Smooth muscle cell (in vitro differentiated cells): Measurements from ENCODE around the gene PFDN5. TPM values are rescaled to one million over a fixed set of nuclear protein-coding genes. Genes with fewer than 3 reads are reported as not detected.

Source experiments
- DNase-seq: peaks from one replicate; lab custom pipeline; 2025; ENCODE audit not compliant: unreplicated experiment; lab: John Stamatoyannopoulos, UW
- H2AFZ ChIP-seq: fragments of 200-600 bp; sonication (generic); 2 replicates; pipeline ENCODE4 v1.6.0; 2016; ENCODE audit warnings: antibody characterized with exemption, low read depth, mild to moderate bottlenecking
- H3F3A ChIP-seq: fragments of 200-600 bp; sonication (generic); 2 replicates; pipeline ENCODE4 v1.6.0; 2017; ENCODE audit warnings: antibody characterized with exemption, low read depth
- H3K27ac ChIP-seq: fragments of 200-600 bp; sonication (generic); 2 replicates; pipeline ENCODE4 v1.5.1; 2016; ENCODE audit warnings: low read depth, mild to moderate bottlenecking
- H3K27me3 ChIP-seq: fragments of 200-600 bp; sonication (generic); 2 replicates; pipeline ENCODE4 v1.6.1; 2016; ENCODE audit warnings: low read depth, mild to moderate bottlenecking
- H3K36me3 ChIP-seq: fragments of 200-600 bp; sonication (generic); 2 replicates; pipeline ENCODE4 v1.5.1; 2016; ENCODE audit warnings: low read depth
- H3K4me1 ChIP-seq: fragments of 200-600 bp; sonication (generic); 2 replicates; pipeline ENCODE4 v1.5.1; 2016; ENCODE audit warnings: low read depth
- H3K4me2 ChIP-seq: fragments of 200-600 bp; sonication (generic); 2 replicates; pipeline ENCODE4 v1.6.0; 2016; ENCODE audit warnings: mild to moderate bottlenecking
- H3K4me3 ChIP-seq: fragments of 200-600 bp; sonication (generic); 2 replicates; pipeline ENCODE4 v1.5.1; 2016; ENCODE audit warnings: mild to moderate bottlenecking
- H3K79me2 ChIP-seq: fragments of 200-600 bp; sonication (generic); 2 replicates; pipeline ENCODE4 v1.6.0; 2016; ENCODE audit warnings: low read depth, mild to moderate bottlenecking
- H3K9ac ChIP-seq: fragments of 200-600 bp; sonication (generic); 2 replicates; pipeline ENCODE4 v1.6.0; 2016; ENCODE audit warnings: low read depth
- H3K9me3 ChIP-seq: fragments of 200-600 bp; sonication (generic); replicated peaks from 2 replicates; pipeline ENCODE4 v1.5.1; 2016; ENCODE audit warnings: low read depth
- H4K20me1 ChIP-seq: fragments of 200-600 bp; sonication (generic); 2 replicates; pipeline ENCODE4 v1.6.0; 2016; ENCODE audit warnings: low read depth
- WGBS: methylation state at CpG from one replicate; pipeline ENCODE4 v1.1.7; 2016; ENCODE audit warnings: low lambda C conversion rate; 5-methylcytosine and 5-hydroxymethylcytosine counted together
- polyA plus RNA-seq: library from polyadenylated mRNA; unstranded; fragments of >200 nt; fragmentation: Nextera tagmentation; extraction: Ambion mirVana; gene quantifications from 2 replicates; pipeline ENCODE4 v1.2.1, GENCODE V29; 2016
- total RNA-seq: library from RNA; depleted of rRNA; stranded (reverse); fragments of >200 nt; gene quantifications from 2 replicates; pipeline ENCODE4 v1.2.3, GENCODE V29; 2014
- TF ChIP-seq, protein P1 (sequence below): fragments of 200-600 bp; sonication (generic); IDR thresholded peaks from 2 replicates; pipeline ENCODE4 v1.5.1; 2017; ENCODE audit warnings: borderline replicate concordance, mild to moderate bottlenecking, antibody characterized with exemption; ENCODE audit not compliant: insufficient read depth, poor library complexity, severe bottlenecking

Gene PFDN5
- total and polyA plus RNA-seq, 2 experiments from 2014 or later, result 416 to 523 TPM

DNA sequence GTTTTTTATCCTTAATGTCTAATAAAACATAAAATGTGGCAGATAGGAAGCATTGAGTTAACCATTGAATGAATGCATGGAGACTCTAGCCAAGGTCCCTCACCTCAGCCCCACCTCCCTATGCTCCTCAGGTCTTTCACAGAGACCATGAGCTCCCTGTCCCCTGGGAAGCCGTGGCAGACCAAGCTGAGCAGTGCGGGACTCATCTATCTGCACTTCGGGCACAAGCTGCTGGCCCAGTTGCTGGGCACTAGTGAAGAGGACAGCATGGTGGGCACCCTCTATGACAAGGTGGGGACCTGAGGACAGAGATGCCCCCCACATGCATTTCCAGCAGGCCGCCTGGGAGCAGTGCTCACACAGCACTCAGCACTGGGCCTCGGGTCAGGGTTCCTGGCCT, 7.6 kb downstream of the PFDN5 start:
- H3K9me3 ChIP-seq, result no peaks in the 10 kb centered on the region
- H3K36me3 ChIP-seq, result no peaks in the 10 kb centered on the region
- H4K20me1 ChIP-seq, result no peaks in the 10 kb centered on the region
- H3K79me2 ChIP-seq, result peaks cover 26% of the 10 kb centered on the region
- H3K4me3 ChIP-seq, result no peak overlapping the region
- H3K9ac ChIP-seq, result no peak overlapping the region
- H2AFZ ChIP-seq, result no peak overlapping the region
- 94% methylated on average over 5 of the region's 5 CpGs for WGBS
- H3F3A ChIP-seq, result peaks cover 14% of the 10 kb centered on the region
- DNase-seq, result no peak
- no peak overlapping the region for H3K27ac ChIP-seq
- peaks cover 15% of the 10 kb centered on the region for H3K4me1 ChIP-seq
- no peaks in the 10 kb centered on the region for H3K27me3 ChIP-seq
- TF ChIP-seq, protein P1, sequence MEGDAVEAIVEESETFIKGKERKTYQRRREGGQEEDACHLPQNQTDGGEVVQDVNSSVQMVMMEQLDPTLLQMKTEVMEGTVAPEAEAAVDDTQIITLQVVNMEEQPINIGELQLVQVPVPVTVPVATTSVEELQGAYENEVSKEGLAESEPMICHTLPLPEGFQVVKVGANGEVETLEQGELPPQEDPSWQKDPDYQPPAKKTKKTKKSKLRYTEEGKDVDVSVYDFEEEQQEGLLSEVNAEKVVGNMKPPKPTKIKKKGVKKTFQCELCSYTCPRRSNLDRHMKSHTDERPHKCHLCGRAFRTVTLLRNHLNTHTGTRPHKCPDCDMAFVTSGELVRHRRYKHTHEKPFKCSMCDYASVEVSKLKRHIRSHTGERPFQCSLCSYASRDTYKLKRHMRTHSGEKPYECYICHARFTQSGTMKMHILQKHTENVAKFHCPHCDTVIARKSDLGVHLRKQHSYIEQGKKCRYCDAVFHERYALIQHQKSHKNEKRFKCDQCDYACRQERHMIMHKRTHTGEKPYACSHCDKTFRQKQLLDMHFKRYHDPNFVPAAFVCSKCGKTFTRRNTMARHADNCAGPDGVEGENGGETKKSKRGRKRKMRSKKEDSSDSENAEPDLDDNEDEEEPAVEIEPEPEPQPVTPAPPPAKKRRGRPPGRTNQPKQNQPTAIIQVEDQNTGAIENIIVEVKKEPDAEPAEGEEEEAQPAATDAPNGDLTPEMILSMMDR, result no peak
- H3K4me2 ChIP-seq, result no peak overlapping the region

DNA sequence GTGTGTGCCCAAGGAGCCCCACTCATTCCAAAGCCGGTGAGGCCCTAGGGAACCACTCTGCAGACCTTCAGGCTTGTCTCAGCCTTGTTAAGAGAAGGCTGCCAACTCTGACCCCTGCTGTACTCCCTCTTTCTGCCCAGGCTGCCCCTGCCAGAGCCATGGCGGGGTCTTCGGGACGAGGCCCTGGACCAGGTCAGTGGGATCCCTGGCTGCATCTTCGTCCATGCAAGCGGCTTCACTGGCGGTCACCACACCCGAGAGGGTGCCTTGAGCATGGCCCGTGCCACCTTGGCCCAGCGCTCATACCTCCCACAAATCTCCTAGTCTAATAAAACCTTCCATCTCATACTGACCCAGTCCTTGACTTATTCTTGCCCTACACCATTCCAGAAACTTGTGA, 11.5 kb downstream of the PFDN5 start:
- Histone ChIP-seq H3K9me3 (no peaks in the 10 kb centered on the region), H3K27me3 (no peaks in the 10 kb centered on the region), H3F3A (no peaks in the 10 kb centered on the region), H3K4me1 (no peaks in the 10 kb centered on the region), H2AFZ (no peak overlapping the region), H3K9ac (no peak overlapping the region), H3K4me3 (no peak overlapping the region), H4K20me1 (no peaks in the 10 kb centered on the region), H3K4me2 (no peak overlapping the region), H3K79me2 (peaks cover 2% of the 10 kb centered on the region), H3K27ac (no peak overlapping the region), H3K36me3 (no peaks in the 10 kb centered on the region)
- TF ChIP-seq, protein P1, result no peak
- WGBS, result 98% methylated on average over 10 of the region's 10 CpGs
- DNase-seq, result no peak

DNA sequence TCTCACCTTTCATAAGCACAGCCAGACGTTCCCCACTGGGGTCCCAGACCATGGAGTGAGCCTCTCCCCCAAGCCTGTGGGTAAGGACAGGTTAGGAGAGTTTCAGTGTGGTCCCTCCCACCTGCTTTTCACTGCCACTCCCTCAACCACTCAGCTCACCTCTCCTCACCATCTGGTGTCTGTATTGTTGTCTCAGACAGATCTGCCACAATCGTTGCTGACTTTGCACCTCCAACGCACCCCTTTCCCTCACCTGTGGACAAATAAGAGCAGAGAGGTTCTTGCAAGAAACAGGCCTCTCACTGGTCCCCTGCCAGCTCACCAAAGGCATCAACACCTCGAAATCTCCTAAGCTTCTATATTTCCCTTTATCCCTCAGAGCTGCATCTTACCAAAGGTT, 12.9 kb downstream of the PFDN5 start:
- H3K9me3 ChIP-seq, result no peaks in the 10 kb centered on the region
- no peak overlapping the region for H3K4me3 ChIP-seq
- H3K36me3 ChIP-seq, result no peaks in the 10 kb centered on the region
- H3K79me2 ChIP-seq, result no peaks in the 10 kb centered on the region
- TF ChIP-seq, protein P1, result no peak
- H4K20me1 ChIP-seq, result no peaks in the 10 kb centered on the region
- WGBS, result 91% methylated on average over 4 of the region's 4 CpGs
- DNase-seq, result no peak
- H2AFZ ChIP-seq, result no peak overlapping the region
- no peak overlapping the region for H3K27ac ChIP-seq
- H3K27me3 ChIP-seq, result no peaks in the 10 kb centered on the region
- H3F3A ChIP-seq, result no peaks in the 10 kb centered on the region
- no peaks in the 10 kb centered on the region for H3K4me1 ChIP-seq
- H3K9ac ChIP-seq, result no peak overlapping the region
- no peak overlapping the region for H3K4me2 ChIP-seq

DNA sequence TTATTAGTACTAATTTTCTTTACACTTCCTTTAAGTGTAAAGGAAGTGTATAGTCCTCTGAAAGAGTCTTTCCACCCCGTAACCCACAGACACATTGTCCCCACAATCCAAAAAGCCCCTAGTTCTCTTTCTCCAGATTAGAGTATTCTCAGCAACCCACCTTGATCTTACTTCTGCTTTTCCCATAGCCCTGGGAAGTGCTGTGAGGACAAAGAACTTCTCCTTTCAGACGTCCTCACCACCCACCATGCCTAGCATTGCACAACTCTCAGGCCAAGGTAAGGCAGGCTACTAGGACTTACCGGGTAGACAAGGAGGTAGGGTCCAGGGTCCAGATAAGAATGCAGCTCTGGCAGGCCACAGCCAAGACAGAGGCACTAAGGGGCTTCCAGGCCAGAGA, 18.7 kb downstream of the PFDN5 start:
- Histone ChIP-seq H3K9me3 (no peaks in the 10 kb centered on the region), H3K36me3 (no peaks in the 10 kb centered on the region), H3K27ac (no peak overlapping the region), H3K4me1 (no peaks in the 10 kb centered on the region), H3K4me3 (no peak overlapping the region), H3K79me2 (no peaks in the 10 kb centered on the region), H3K9ac (no peak overlapping the region), H3F3A (no peaks in the 10 kb centered on the region), H3K4me2 (no peak overlapping the region), H2AFZ (no peak overlapping the region), H4K20me1 (no peaks in the 10 kb centered on the region), H3K27me3 (no peaks in the 10 kb centered on the region)
- TF ChIP-seq, protein P1, result no peak
- WGBS, result 67% methylated on average over 3 of the region's 3 CpGs
- DNase-seq, result no peak
